Measurements from ENCODE around the gene ADAM12.
"Not testable (repeated sequence)": the region's sequence is repeated elsewhere in the genome, so short reads cannot be mapped to it uniquely, and the experiment has no call there.

Gene ADAM12

DNA sequence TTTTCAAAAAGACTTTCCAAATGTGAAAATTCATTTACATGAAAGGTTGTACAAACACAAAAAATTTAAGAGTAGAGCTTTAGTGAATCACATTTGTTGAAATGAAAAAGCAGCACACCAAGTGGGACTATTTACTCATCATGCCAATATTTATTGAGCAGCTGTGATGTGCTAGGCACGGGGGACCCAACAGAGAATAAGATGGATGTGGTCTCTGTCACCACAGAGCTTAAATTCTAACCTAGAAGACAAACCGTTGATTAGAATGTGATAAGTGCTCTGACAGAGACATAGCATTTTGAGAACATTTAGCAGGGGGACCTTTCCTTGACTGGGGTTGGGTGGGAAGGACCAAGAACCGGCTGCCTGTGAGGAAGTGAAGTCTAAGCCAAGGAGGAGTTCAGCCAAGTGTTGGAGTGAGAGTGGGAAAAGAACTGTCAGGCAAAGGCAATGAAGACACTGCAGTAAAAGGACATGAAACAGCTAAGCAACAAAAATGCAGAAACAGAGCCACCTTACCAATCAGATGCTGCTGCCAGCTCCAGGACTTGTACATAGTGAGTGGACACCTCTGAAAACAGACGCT lies 19.1 kb downstream of the ADAM12 start:
- no peak for TF ChIP-seq POLR2A (IDR thresholded peaks at IDR 0.05; ENCODE audit: low read depth, low read length)
- no peak for TF ChIP-seq POLR2AphosphoS5 (IDR thresholded peaks at IDR 0.05; ENCODE audit: low read depth, low read length)
- TF ChIP-seq TAF1 (IDR thresholded peaks at IDR 0.05; ENCODE audit: borderline replicate concordance, low read depth, low read length), result no peak
- FAIRE-seq, result no peak
- no peak for DNase-seq (ENCODE audit: insufficient read length)

DNA sequence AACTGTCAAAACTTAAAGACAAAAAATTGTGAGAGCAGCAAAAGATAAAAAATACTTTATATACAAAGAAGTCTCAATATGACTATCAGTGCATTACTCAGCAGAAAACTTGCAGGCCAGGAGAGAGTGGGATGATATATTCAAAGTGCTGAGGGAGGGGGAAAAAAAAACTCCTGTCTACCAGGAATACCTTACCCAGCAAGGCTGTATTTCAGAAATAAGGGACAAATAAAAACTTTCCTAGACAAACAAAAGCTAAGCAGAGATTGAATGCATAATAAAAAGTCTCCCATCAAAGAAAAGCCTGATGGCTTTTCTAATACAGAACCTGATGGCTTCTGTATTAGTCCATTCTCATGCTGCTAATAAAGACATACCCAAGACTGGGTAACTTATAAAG lies 31.1 kb downstream of the ADAM12 start:
- TF ChIP-seq POLR2AphosphoS5 (IDR thresholded peaks at IDR 0.05; ENCODE audit: low read depth, low read length), result no peak
- TF ChIP-seq TAF1 (IDR thresholded peaks at IDR 0.05; ENCODE audit: borderline replicate concordance, low read depth, low read length), result no peak
- TF ChIP-seq POLR2A (IDR thresholded peaks at IDR 0.05; ENCODE audit: low read depth, low read length), result no peak
- DNase-seq (ENCODE audit: insufficient read length), result no peak
- FAIRE-seq, result no peak

DNA sequence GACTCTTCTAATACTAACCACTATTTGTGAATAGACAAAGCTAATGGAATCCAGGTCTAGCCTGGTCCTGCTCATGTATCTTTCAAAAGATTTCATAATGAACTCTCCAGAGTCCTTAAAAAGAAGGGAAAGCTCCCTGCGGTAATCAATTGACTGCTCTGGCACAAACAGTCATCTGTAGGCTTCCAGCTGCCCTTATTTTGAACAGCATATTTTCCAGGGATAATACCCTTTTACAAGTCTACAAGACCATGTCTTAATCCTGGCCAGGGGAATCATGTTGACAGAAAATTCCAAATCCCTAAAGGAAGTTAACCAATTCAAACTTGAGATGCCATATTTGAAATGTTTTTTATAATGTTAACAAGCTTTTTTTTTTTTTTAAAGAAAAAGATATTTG lies 34.6 kb downstream of the ADAM12 start:
- no peak for FAIRE-seq
- no peak for TF ChIP-seq TAF1 (IDR thresholded peaks at IDR 0.05; ENCODE audit: borderline replicate concordance, low read depth, low read length)
- TF ChIP-seq POLR2AphosphoS5 (IDR thresholded peaks at IDR 0.05; ENCODE audit: low read depth, low read length), result no peak
- TF ChIP-seq POLR2A (IDR thresholded peaks at IDR 0.05; ENCODE audit: low read depth, low read length), result no peak
- DNase-seq (ENCODE audit: insufficient read length), result no peak

DNA sequence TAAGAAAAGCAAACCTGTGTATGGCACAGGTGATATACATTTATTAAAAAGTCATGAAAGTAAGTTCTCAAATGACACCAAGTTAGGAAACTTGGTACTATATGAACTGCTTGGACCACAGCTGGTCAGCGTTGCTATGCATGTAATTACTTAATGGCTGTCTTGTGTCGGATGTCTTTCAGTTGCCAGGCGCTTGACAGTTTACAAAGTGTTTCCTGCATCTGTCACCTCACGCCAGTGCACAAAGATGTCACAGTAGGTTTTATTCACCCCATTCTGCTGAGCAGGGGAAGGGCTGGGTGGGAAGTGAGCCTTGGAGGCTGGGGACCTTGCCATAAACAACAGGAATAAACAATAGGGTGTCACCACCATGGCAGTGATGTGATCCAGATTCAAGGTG lies 35.8 kb downstream of the ADAM12 start:
- no peak for TF ChIP-seq TAF1 (IDR thresholded peaks at IDR 0.05; ENCODE audit: borderline replicate concordance, low read depth, low read length)
- TF ChIP-seq POLR2AphosphoS5 (IDR thresholded peaks at IDR 0.05; ENCODE audit: low read depth, low read length), result no peak
- TF ChIP-seq POLR2A (IDR thresholded peaks at IDR 0.05; ENCODE audit: low read depth, low read length), result no peak
- DNase-seq (ENCODE audit: insufficient read length) (no peak), FAIRE-seq (no peak)

DNA sequence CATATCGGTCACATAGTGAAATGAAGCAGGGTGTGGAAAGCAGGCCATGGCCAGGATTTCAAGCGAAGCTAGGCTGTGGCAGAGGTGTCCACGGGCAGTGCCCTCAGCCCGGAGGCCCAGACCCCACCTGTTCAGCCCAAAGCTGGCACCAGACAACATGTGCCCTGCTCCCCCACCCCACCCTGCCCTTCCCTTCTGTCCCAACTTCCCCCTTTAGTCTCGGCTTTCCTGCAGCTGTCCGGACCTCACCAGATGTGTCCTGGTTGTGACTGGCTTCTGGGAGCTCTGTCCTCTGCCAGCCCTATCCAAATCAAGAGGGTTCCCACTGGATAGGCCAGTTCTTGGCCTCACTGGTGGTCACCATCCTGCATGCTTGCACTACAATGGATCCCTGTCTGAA lies 37.3 kb downstream of the ADAM12 start:
- no peak for DNase-seq (ENCODE audit: insufficient read length)
- no peak for TF ChIP-seq POLR2AphosphoS5 (IDR thresholded peaks at IDR 0.05; ENCODE audit: low read depth, low read length)
- no peak for TF ChIP-seq POLR2A (IDR thresholded peaks at IDR 0.05; ENCODE audit: low read depth, low read length)
- no peak for TF ChIP-seq TAF1 (IDR thresholded peaks at IDR 0.05; ENCODE audit: borderline replicate concordance, low read depth, low read length)
- no peak for FAIRE-seq

DNA sequence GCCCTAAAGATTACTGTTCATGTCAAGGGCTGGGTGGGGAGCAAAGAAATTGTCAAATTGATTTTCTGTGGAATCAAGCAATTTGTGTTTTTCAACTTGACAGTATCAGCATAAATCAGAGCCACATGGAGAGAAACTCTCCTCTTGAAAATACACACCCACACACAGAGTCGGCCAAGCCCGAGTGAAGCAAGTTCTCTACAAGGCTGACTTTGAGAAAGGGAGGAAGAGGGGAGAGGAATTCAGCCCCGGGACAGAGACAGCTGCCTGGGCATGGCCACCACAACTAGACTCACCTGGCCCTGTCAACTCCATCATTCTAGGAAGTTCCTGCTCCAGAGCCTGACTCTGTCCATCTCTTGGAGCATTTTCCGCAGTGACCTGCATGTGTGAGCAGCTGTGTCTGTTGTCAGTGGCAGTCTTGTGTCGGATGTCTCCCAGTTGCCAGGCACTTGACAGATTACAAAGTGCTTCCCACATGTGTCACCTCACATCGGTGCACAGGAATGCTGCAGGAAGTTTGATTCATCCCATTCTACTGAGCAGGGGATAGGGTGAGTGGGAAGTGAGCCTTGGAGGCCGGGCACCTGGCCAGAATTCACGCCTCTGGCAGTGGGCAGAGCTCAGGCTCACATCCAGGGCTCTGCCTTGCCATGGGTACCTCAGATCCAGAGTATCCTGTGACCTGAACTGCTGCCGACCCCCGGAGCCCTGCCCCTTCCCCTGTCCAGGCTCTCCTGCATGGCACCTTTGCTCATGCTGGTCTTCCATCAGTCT lies 37.9 kb downstream of the ADAM12 start:
- FAIRE-seq (no peak), DNase-seq (ENCODE audit: insufficient read length) (no peak)
- TF ChIP-seq POLR2A (IDR thresholded peaks at IDR 0.05; ENCODE audit: low read depth, low read length), result no peak
- TF ChIP-seq POLR2AphosphoS5 (IDR thresholded peaks at IDR 0.05; ENCODE audit: low read depth, low read length), result no peak
- no peak for TF ChIP-seq TAF1 (IDR thresholded peaks at IDR 0.05; ENCODE audit: borderline replicate concordance, low read depth, low read length)

DNA sequence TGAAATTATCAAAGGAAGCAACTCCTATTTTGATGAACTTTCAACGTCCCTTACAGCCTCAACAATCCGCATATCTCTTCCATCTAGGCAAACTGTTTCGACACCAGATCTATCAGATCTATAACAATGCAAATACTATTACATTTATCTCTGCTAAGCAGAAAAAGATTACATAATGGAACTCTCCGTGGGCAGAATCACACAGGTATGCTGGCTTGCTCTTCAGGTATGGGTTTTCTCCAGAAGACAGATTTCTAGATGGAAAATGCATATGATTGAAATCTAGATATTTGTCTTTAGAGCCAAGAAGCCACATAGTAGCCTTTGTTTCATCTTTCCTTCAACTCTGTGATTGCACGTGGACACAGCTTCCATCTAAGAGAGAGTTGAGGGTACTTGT lies 38.6 kb downstream of the ADAM12 start:
- no peak for DNase-seq (ENCODE audit: insufficient read length)
- no peak for TF ChIP-seq TAF1 (IDR thresholded peaks at IDR 0.05; ENCODE audit: borderline replicate concordance, low read depth, low read length)
- no peak for TF ChIP-seq POLR2A (IDR thresholded peaks at IDR 0.05; ENCODE audit: low read depth, low read length)
- TF ChIP-seq POLR2AphosphoS5 (IDR thresholded peaks at IDR 0.05; ENCODE audit: low read depth, low read length), result no peak
- FAIRE-seq, result no peak

DNA sequence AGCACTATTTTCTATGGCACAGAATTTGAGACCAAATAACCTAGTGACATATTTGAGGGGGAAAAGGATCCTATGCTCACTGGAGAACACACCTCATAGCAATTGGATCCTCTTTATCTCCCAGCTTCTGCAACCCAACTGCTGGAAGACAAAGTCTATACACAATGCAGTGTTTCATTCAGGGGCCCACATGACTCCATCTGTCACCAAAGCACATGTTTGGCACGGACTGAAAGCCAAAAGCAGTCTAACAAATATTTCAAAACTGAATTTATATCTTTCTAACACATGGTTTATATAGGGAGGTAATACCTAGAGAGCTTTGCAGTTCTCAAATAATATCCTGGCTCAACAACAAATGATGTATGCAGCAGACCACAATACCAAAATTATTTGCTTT lies 39.2 kb downstream of the ADAM12 start:
- no peak for TF ChIP-seq POLR2A (IDR thresholded peaks at IDR 0.05; ENCODE audit: low read depth, low read length)
- DNase-seq (ENCODE audit: insufficient read length), result no peak
- no peak for FAIRE-seq

DNA sequence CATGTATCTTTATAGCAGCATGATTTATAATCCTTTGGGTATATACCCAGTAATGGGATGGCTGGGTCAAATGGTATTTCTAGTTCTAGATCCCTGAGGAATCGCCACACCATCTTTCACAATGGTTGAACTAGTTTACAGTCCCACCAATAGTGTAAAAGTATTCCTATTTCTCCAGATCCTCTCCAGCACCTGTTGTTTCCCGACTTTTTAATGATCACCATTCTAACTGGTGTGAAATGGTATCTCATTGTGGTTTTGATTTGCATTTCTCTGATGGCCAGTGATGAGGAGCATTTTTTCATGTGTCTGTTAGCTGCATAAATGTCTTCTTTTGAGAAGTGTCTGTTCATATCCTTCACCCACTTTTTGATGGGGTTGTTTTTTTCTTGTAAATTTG lies 44.8 kb downstream of the ADAM12 start:
- not testable (repeated sequence) for DNase-seq (ENCODE audit: insufficient read length); FAIRE-seq

DNA sequence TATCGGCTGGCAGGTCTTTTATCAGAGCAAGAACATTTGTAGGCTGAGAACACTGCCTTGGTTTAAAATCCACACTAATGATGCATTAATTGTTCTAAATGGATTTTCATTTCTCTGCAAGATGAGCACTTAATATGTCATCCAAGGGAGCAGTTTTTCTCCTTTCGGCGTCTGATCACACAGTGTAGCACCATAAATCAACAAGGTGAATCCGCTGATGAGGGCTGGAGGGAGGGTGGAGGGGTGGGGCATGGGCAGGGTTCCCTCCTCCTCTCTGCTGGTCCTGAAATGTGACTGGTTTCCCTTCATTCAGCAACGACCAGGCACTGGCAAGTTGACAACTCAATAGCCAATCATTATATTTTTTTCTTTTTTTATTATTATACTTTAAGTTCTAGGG lies 45.6 kb downstream of the ADAM12 start:
- FAIRE-seq (no peak), DNase-seq (ENCODE audit: insufficient read length) (no peak)
- no peak for TF ChIP-seq POLR2A (IDR thresholded peaks at IDR 0.05; ENCODE audit: low read depth, low read length)
- TF ChIP-seq TAF1 (IDR thresholded peaks at IDR 0.05; ENCODE audit: borderline replicate concordance, low read depth, low read length), result no peak

DNA sequence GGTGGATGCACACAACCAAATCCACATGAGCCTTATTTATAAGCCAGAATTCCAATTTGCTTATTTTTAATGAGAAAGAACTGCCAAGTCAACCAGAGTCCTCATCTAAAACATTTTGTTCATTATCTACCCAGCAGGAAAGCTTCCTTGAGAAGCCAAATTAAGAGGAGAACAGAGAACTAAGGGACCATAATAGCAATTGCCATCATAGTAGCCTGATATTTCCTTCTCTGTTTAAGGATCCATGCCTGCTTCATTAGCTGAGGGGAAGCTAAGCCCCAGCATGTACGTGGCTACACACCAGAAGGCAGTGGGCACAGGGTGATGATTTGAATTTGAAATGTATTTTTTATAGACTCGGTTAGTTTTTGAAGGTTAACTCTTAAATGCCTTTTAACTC lies 46.8 kb downstream of the ADAM12 start:
- TF ChIP-seq POLR2AphosphoS5 (IDR thresholded peaks at IDR 0.05; ENCODE audit: low read depth, low read length) (no peak), TAF1 (IDR thresholded peaks at IDR 0.05; ENCODE audit: borderline replicate concordance, low read depth, low read length) (no peak), POLR2A (IDR thresholded peaks at IDR 0.05; ENCODE audit: low read depth, low read length) (no peak)
- no peak for DNase-seq (ENCODE audit: insufficient read length)
- FAIRE-seq, result no peak

DNA sequence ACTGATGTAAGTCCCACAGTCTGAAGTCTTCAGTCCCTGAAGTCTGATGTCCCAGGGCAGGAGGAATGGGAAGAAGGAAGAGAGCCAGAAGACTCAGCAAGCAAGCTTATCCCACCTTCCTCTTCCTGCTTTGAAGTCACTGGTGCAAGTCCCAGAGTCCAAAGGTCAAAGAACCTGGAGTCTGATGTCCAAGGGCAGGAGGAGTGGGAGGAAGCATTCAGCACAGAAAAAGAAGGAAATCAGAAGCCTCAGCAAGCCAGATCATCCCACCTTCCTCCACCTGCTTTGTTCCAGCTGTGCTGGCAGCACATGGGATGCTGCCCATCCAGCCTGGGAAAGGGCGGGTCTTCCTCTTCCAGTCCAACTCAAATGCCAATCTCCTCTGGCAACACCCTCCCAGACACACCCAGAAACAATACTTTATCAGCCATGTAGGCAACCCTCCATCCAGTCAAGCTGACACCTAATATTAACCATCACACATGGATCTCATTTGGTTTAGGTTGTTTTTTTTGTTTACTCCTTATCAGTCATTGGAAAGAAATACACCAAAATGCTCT lies 50.9 kb downstream of the ADAM12 start:
- no peak for DNase-seq (ENCODE audit: insufficient read length)
- TF ChIP-seq POLR2AphosphoS5 (IDR thresholded peaks at IDR 0.05; ENCODE audit: low read depth, low read length), result no peak
- TF ChIP-seq POLR2A (IDR thresholded peaks at IDR 0.05; ENCODE audit: low read depth, low read length), result no peak
- TF ChIP-seq TAF1 (IDR thresholded peaks at IDR 0.05; ENCODE audit: borderline replicate concordance, low read depth, low read length), result no peak
- no peak for FAIRE-seq
